Measurements from ENCODE around the gene SLC22A2.

The SLC22A2 gene

GRCh38 chr6:160190973-160191372 lies 67.6 kb downstream of the SLC22A2 start:
- DNase-seq (ENCODE audit: extremely low read depth, low read depth): no peak
- TF ChIP-seq, protein P1, sequence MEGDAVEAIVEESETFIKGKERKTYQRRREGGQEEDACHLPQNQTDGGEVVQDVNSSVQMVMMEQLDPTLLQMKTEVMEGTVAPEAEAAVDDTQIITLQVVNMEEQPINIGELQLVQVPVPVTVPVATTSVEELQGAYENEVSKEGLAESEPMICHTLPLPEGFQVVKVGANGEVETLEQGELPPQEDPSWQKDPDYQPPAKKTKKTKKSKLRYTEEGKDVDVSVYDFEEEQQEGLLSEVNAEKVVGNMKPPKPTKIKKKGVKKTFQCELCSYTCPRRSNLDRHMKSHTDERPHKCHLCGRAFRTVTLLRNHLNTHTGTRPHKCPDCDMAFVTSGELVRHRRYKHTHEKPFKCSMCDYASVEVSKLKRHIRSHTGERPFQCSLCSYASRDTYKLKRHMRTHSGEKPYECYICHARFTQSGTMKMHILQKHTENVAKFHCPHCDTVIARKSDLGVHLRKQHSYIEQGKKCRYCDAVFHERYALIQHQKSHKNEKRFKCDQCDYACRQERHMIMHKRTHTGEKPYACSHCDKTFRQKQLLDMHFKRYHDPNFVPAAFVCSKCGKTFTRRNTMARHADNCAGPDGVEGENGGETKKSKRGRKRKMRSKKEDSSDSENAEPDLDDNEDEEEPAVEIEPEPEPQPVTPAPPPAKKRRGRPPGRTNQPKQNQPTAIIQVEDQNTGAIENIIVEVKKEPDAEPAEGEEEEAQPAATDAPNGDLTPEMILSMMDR (IDR thresholded peaks at IDR 0.05; ENCODE audit: low read depth, low read length, missing control alignments): no peak
- H3K4me3 ChIP-seq (replicated peaks; ENCODE audit: low read depth, low read length): no peak overlapping the region

- TF ChIP-seq, protein P1 (IDR thresholded peaks at IDR 0.05; ENCODE audit: low read depth, low read length, missing control alignments): no peak
- no peak for DNase-seq (ENCODE audit: extremely low read depth, low read depth)
- H3K4me3 ChIP-seq (replicated peaks; ENCODE audit: low read depth, low read length): no peak overlapping the region
Observed at GRCh38 chr6:160190081-160190480, 68.5 kb downstream of the SLC22A2 start.

GRCh38 chr6:160188773-160189172 lies 69.8 kb downstream of the SLC22A2 start:
- TF ChIP-seq, protein P1 (IDR thresholded peaks at IDR 0.05; ENCODE audit: low read depth, low read length, missing control alignments): no peak
- DNase-seq (ENCODE audit: extremely low read depth, low read depth): no peak
- no peak overlapping the region for H3K4me3 ChIP-seq (replicated peaks; ENCODE audit: low read depth, low read length)

- no peak overlapping the region for H3K4me3 ChIP-seq (replicated peaks; ENCODE audit: low read depth, low read length)
- no peak for DNase-seq (ENCODE audit: extremely low read depth, low read depth)
- TF ChIP-seq, protein P1 (IDR thresholded peaks at IDR 0.05; ENCODE audit: low read depth, low read length, missing control alignments): no peak
Observed at GRCh38 chr6:160180706-160181105, 77.9 kb downstream of the SLC22A2 start.

- TF ChIP-seq, protein P1 (IDR thresholded peaks at IDR 0.05; ENCODE audit: low read depth, low read length, missing control alignments): no peak
- no peak overlapping the region for H3K4me3 ChIP-seq (replicated peaks; ENCODE audit: low read depth, low read length)
- no peak for DNase-seq (ENCODE audit: extremely low read depth, low read depth)
Observed at GRCh38 chr6:160178271-160178670, 80.3 kb downstream of the SLC22A2 start.

GRCh38 chr6:160177220-160177619 lies 81.4 kb downstream of the SLC22A2 start:
- no peak for DNase-seq (ENCODE audit: extremely low read depth, low read depth)
- TF ChIP-seq, protein P1 (IDR thresholded peaks at IDR 0.05; ENCODE audit: low read depth, low read length, missing control alignments): no peak
- H3K4me3 ChIP-seq (replicated peaks; ENCODE audit: low read depth, low read length): no peak overlapping the region

DNA sequence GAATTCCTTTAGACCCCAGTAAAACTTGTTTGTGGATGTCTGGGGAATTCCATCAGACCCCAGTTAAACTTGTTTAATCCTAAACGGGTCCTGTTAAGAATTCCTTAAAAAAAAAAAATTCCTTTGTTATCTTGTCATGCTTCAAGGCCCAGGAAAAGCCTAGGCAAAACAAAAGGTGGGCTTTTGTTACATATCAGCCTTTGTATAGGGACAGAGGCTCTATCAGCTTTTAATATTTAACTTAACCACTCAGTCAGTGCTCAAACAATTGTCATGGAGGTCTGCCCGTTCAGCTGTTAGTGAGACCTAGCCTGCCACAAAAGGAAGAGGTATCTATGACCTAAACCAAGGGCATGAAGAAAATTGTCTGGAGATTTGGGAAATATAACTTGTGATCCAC lies 83.9 kb downstream of the SLC22A2 start:
- no peak for DNase-seq (ENCODE audit: extremely low read depth, low read depth)
- no peak overlapping the region for H3K4me3 ChIP-seq (replicated peaks; ENCODE audit: low read depth, low read length)
- TF ChIP-seq, protein P1 (IDR thresholded peaks at IDR 0.05; ENCODE audit: low read depth, low read length, missing control alignments): no peak
